Activated effector memory CD4-positive, alpha-beta T cell treated with anti-CD3 and anti-CD28 coated beads, Interleukin-2, amount 50 U/mL, for 16 hours (primary cell): Measurements from ENCODE around the gene NPR3.
"Not testable (repeated sequence)": the region's sequence is repeated elsewhere in the genome, so short reads cannot be mapped to it uniquely, and the experiment has no call there.

ENCODE experiments used
- DNase-seq: peaks from one replicate; pipeline ENCODE4 v3.0.0-alpha.2; 2020

The NPR3 gene

DNA sequence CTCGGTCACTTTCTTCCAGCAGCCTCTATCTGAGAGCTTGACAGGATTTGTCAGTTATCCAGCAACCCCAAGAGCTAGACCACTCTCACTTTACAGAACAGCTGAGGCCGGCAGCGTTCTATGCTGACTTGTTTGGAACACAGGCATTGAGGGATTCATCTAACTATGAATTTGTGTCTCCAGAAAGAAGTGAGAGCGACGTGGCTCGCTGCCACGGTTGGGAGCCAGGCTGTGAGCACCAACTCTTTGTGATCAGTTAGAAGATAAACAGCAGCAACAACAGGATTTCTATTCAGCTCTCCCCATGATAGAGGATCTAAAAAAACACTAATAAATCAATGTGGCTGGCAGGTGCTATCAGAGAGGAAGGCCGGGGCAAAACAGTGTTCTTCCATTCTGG lies 58.6 kb downstream of the NPR3 start:
- no peak for DNase-seq

DNA sequence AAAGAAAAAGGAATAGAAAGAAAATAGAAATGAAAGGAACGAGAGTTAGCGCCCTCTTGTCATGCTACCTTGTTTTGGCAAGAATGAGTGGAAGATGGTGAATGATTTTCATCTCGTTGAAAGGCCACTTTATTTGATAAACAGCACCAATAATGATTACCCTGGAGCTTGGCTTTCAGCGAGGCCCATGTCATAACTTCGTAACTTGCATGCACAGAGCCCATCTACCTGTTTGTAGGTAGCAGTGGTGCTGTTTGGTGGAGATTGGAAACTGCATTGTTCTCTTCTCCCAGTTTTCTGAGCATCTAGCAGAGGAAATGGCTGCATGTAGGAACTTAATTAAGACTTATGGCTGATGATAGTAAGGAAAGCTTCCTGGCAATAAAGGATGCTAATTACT lies 59.3 kb downstream of the NPR3 start:
- no peak for DNase-seq

DNA sequence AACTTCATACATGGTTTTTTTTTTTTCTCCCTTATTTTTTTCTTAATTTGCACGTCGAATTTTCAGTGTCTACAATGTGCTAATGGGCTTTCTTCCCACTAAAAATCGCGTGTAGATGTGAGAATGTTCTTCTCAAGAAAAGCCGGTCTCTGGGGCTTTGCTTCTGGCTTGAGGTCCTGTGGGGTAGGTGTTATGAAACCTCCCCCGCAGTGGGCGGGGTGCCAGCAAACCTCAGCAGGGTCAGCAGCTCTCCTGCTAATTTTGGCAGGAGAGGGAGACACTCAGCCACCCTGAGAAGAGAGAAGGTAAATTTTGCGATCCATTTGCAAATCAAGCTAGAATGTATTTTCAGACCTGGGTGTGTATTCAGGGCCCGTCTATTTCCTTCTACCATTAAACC lies 59.9 kb downstream of the NPR3 start:
- DNase-seq: no peak

DNA sequence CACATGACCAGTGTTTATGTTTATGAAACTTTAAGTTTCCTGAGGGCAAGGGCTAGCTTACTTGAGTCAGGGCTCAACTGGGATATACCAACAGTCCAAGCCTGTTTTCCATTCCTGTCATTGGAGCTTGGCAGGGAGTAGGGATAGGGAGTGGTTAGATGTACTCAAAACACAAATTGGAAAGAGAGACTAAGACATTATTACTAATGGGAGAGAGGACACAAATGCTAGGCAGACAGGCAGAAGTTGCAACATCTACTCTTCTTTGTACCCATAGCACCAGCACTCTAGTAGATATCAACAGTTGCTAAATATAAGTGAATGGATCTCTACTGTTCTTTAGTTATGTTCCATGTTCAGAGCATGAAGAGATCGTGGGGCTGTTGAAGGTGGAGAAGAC lies 62.8 kb downstream of the NPR3 start:
- no peak for DNase-seq

DNA sequence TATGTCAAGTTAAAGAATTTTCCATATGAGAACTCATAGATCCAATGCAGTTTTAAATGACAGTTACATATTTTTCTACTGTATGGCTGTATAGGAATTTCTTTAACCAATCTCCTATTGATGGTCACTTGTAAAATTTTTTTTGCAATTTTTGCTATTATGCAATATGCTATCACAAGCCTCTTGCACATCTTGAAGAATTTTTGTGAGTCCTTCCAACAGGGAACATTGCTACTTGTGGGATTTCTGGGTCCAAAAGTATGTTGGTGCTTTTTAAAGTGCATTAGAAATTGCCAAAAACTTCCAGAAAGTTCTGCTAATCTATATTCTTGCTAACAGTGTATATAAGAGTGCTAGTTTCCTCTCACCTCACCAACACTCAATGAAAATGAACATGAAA lies 65.1 kb downstream of the NPR3 start:
- no peak for DNase-seq

DNA sequence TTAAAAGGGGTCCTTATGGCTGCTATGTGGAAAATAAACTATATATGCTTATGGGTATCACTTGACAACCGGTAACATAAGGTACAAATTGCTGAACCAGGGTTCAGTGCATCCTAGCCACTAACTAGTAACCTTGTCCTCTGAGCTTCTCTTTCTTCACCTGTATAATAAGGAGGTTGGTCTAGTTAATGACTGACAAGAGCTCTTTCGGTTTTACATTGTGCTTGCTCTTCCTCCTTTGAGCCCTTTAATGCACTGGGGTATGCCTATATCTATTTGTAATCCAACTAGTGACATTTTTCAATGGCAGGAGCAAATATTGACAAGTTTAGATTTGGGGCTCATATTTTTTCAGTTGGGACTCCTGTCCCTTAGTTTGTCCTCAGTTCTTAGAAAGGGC lies 66.1 kb downstream of the NPR3 start:
- DNase-seq: no peak

DNA sequence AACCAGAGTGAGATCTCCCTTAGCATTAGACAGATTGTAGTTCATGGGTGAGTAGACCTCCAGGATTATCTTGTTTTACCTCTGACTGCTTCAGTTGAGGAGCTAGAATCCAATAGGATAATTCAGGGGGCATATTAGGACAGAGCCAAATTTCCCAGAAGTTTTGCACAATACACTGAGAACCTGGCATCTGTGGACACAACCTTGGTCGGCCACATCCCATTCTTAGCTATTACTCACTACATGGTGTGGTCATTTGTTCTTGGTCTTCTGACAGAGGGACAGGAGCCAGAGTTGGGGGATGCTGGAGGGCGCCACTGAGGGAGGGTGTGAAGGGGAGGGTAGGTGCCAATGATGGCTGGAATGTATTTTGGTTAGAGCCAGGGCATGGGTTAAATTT lies 66.6 kb downstream of the NPR3 start:
- DNase-seq: no peak

DNA sequence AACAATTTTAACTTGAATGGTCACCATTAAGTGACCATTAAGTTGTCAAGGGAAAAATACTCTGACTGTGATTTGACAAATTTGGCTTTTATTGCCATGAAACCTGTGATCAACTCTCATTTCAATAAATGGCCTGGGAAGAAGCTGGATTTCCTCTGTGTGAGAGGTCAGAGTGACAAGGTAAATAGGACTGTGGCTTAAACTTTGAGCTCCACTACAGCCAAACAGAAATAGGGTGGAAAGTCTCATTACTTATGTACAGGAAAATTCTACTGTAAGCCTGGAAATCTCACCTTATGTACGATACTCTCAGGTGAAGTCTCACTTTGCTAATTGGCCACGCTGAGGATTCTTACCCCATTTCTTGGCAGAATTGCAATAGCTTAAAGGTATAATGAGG lies 67.3 kb downstream of the NPR3 start:
- no peak for DNase-seq

DNA sequence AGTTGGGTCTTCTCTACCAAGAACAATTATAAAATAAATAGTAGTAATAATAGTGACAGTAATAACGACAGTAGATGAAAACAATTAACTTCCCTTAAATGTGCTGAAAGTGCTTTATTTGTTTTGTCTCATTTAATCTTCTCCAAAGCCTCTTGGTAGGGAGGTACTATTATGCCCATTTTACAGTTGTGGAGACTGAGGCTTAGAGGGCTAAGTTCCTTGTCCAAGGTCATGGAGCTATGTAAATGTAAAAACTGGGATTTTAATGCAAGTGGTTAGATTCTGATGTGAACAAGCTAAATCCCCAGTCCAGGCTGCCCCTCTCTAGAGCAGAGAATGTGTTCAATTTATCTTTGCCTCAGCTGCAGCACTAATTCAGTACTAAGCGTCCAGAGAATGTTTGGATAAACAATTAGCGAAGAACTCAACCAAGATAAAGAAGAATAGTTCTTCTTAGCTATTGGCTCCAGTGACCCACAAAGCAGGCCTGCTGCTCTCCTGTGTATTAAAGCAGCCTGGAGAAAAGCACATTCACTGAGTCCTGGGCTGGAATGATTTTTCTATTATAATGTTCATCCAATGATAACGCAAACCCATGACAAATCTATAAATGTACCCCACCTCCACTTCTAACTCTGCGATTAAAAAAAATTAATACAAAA lies 68.8 kb downstream of the NPR3 start:
- no peak for DNase-seq

DNA sequence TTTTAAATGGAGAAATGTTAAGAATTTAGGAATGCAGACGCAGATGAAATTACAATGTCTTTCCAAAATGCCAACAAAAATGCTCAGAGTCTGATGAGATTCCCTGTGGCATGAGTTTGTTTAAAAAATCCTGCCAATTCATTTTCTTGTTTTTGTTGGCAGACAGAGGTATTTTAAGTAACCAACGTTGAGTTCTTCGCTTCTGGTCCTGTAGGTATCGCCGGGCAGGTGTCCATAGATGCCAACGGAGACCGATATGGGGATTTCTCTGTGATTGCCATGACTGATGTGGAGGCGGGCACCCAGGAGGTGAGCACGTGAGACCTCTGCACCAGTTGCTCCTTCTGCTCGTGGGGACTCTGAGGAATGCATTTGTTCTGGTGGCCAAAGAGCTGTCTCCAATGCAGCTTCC lies 69.4 kb downstream of the NPR3 start:
- DNase-seq: no peak

DNA sequence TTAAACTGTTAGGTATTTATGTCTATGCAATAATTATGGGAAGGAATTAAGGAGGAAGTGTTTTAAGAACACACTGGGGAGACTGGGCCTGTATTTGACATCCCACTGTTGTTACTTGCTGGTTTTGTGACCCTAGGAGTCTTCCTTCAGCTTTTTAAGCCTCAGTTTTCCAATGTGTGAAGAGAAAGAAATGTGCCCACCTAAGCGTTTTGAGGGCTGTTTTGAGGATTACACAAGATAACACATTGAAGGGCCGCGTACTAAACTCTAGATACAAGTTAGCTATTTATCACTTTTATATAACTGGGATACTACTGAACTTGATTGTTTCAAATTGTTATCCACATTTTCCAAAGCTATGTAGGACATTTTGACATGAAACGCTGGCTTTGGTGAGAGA lies 72.5 kb downstream of the NPR3 start:
- no peak for DNase-seq

DNA sequence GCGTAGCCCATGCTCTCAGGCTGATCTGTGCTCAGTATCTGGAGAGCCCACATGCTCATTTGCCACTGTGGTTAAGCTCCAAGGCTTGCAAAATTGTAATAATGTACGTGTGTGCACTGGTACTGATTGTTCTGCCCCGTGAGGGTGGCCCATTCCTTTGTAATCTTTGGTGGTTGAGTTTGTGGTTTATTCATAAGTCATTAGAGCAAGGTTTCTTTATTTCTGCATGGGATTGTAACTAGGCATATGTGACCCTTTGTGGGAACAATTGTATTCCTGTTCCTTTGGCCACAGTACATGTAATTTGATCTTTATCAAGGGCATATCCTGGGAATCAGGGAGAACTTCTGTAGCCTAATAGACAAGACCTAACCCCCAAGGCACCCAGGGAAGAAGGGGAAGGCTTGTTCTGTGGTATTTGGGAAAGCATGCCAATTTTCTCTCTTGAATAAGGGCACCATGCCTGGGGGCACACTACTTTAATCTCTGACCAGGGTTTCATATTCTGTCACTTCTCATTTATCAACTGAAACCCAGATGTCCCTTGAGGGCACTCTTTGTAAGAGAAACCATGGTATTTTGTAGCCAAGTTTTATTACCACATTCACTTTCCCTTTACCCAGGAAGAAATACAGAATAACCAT lies 74.6 kb downstream of the NPR3 start:
- DNase-seq: no peak

DNA sequence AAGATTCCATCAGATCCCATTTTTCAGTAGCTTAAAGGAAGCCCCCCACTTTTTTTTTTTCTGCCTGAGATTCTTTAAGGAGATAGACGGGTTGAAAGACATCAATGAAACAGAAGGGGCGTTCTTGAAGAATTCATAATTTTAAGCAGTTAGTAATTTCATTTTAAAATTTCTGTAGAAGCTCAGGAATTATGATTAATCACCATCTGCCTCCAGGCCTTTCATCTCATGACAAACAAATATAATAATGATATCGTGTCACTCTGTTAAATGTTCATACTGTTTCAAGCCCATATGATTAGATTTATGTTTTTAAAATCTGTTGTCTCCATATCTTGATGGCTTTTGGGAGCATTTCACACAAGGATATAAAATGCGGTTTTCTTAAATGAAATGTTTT lies 75.2 kb downstream of the NPR3 start:
- DNase-seq: no peak

DNA sequence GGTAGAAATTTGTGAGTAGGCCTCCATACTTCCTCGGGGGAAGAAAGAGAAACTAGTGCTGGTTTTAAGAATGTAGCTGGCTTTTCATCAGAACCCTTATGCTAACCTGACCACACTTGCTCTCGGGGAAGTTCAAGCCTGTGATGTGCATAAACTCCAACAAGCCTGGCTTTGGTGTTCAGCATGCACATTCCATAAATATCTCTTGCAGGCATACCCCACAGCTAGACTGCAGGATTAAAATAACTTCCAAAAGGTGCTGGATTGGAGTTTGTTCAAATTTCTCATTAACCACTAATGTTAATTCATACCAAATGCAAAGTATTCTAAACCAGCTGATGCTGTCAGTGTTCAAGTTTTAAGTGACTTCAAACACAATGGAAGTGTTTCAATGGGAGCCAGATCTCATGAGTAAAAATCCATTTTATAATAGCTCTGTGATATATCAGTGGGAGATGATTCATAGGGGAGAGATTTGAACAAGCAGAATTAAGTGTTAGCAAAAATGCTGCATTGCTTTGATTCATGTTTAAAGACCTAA lies 79.4 kb downstream of the NPR3 start:
- DNase-seq: no peak

DNA sequence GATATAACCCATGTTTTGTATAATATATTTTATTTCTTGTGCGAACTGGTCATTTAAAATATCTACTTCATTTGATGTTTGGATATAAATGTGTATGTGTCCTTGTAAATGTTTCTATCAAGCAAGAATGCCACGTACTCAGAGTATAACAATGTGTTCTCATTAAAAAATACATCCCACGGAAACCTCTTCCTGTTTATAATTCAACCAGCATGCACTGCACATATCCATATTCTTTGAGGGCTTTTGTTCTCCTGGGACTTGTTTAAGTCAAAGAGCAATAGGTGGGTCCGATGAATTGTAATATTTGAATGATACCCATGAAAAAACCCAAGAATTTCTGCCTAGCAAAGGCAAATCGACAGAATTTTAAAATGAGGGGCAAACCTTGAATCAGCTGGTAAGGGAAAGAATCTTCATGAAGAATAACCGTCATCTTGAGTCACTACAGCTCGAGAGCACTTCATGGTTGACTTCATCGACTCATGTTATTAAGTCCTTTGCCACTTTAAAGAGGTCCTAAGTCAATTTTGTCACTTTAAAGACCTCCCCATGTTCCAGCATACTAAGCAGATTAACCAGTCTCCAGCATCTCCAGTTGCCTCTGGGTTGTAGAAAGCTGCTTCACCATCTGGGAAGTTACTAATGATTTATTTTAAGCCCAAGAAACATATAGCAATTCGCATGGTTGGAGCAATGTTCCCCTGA lies 80.6 kb downstream of the NPR3 start:
- DNase-seq: no peak

DNA sequence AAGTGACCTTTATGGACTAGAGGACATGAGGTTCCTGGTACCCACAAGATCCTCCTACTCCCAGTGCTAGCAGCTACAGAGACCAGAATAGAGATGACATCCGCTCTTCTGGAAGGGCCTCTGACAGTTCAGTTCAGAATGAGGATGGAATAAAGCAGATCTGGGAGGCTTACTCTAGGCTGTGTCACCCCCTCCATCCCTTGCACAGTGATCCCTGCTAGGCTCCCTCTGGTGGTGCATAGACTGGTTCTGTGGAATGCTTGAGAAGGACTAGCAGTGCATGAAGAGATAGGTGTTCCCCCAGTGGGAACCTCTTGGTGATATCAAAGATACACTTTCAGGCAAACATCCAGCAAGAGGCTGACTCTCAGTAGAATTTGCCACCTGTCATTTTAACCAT lies 83.0 kb downstream of the NPR3 start:
- DNase-seq: no peak

DNA sequence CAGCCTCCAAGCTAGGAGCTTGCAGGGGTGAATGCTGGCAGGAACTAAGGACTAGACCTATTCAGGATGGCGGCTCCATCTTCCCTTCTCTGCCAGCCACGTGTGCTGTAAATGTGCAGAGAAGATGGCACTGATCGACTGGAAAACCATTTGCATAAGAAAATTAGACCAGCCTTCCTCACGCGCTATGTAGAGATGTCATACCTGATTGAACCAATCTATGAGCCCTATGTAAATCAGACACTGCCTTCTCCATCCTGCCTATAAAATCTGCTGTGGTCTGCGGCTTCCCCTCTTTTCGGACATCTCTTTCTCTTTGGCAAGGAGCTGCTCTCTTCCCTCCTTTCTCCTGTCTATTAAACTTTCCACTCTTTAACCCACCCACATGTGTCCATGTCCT lies 91.6 kb downstream of the NPR3 start:
- DNase-seq: no peak

DNA sequence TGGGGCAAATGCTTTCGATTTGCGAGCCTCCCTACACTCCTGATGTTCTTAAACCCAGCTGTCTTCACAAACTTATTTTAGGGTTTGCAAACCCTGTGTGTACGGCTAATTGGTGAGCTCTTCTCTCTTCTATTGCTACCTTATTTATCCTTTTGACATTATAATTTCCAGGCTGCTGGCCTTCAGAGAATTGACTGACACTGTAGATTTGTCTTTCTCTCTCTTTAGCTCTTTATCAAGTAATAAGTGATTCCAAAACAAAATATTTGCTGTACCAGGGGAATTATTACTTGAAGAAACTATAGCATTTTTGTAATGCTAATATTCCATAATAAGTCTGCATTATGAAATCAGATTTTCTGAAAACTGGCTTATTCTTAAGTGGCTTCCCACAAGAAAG lies 92.5 kb downstream of the NPR3 start:
- no peak for DNase-seq

DNA sequence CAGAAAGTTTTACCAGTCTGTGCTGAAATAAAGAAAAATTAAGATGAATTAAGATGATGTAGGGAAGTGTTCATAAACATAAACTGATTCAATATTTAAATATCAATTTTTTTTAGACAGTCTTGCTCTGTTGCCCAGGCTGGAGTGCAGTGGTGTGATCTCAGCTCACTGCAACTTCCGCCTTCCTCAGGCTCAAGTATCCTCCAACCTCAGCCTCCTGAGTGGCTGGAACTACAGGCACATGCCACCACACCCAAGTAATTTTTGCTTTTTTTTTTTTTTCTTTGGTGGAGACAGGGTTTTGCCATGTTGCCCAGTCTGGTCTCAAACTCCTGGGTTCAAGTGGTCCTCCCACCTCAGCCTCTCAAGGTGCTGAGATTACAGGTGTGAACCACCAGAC lies 94.3 kb downstream of the NPR3 start:
- not testable (repeated sequence) for DNase-seq

DNA sequence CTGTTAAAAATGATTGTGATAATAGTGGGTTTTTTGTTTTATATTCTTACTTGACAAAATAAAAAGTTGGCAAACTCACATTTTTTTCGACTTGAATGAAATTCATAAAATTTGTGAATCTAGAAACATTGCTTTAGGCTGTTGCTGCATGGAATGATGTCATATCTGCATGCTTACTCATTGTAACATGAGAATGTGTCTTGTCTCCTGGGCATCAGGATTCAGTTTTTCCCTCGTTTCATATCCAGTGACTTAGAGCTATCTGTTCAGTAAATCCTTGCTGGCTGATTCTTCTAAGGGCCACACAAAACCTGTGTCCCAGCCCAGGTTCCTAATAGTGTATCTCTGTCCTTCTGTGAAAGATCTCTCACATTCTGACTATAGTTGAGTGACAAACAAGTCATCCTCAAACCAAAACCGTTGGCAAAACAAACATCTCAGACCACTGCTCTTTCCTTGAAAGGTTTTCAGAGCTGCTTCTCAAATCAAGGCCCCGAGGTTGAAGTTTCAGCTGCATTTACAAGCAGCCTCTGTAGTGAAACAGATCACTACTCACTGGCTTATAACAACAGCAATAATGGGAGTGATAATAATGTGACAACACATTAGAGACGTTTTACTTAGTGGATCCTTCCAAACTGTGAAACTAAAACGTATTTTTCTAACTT lies 95.0 kb downstream of the NPR3 start:
- DNase-seq: no peak

DNA sequence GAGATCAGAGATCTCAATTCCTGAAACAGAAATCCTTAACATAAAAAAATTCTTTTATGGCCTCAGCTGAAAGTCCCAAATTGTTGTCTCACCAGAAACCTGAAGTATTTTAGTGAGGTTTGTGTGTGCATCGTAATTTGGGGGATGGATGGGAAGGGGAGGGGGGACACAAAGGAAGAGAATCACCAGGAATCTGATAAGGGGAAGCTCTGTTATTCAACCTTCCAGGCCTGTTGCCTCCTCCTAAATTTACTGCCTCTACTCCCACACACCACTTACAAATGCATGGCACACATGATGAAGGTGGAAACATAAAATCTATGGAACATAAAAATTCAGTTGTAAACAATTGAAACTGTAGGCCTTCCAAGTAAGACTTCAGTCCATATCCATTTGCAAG lies 97.7 kb downstream of the NPR3 start:
- DNase-seq: no peak

DNA sequence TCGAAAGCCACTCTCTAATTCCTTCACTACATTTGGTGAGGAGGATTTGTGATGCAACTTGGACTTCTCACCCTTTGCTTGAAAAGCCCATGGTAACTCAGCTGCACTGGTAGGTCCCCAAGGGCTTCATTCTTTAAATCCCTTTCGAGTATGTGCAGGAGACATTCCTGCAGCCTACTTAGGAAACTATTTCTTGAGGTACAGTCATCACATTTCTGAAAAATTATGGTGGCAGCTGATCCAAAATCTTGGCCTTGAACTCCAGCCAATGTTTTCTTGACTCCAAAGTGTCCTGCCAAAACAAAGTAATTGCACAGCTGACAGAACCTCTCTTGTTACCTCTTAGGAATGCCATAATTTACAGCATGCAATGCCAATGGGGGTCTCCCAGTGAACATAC lies 99.7 kb downstream of the NPR3 start:
- DNase-seq: no peak

DNA sequence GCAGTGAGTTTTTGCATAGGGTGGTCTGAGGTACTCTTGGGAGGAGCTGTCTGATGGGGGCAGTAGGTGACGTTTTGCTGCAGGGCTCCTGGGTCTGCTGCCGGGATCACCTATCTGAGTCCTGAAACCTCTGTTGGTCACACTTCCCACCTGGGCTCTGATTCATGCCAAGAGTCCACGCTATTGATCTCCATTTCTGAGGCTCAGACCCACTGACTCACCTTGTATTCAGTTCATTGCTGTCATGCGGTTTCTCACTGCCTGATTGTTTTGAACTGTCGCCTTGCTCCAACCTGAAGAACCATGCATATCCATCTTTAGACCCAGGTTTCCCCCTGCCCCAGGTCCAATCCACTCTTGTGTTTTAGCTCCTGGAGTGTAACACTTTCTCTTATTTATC lies 101.3 kb downstream of the NPR3 start:
- DNase-seq: no peak

DNA sequence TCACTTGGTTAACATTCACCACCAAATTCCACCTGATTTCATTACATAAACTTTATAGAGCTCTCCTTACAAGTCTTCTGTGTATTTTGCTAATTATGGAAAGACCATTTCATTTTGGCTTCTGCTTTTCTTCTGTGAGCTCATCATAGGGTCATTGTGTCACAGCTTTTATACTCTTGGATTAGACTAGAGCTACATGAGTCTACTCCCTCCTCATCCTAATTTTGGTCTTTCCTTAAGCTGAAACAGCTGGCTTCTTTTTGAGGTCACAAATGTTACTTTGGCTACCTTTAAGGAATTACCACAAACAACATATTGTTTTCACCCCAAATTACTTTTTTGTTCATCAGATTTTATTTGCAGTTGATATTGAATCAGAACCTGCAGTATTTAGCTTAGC lies 103.0 kb downstream of the NPR3 start:
- no peak for DNase-seq
